ENCODE measurements around the gene NMUR1.

NMUR1 gene

DNA sequence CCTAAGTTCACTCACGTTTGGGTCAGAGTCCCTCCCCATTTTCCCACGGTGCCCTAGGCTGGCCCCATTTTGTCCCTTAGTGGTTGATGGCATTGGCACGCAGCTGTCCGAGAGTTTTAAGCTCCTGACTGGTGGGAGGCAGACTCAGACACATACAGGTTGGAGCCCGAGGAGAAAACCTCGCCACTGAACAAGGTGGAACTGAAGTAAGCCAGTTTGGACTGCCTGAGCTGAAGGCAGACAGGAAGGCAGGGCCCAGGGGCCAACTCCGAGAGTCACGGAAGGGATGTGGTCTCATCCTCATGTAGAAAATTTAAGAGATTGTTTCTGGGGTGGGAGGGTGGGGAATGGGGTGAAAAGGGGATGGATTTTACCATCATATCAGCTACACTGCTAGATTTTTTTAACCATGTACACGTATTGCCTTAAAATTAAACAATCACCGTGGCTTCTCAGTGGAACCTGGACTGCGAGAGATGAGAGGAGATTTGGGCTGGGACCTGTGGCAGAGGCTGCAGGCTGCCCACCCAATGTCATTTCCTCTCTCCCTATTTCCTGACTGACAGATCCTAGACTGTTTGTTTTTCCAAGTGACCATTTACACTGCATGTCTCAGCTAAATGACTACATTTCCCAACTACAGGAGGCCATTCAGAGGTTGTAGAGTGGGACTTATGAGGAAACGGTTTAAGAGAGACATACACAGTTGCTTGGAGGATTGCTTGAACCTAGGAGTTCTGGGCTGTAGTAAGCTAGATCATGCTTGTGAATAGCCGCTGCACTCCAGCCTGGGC is 19.4 kb upstream of the NMUR1 start:
- no peak for DNase-seq

DNA sequence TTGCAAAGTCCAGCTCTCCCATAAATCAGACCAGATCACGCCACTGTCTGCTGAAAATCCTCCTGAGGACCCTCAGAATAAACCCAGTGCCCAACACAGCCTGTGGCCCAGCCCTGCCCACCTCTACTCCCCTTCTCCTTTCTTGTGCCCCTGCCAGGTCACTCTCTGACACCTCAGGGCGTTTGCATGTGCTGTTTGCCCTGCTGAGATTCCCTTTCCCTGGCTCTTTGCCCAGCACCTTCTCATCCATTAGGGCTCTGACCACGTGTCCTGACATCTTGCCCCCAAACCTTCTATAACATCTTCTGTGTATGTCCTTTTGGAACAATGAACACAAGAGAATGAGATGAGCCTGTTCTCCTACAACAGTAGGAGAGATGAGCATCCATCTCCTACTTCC is 18.5 kb upstream of the NMUR1 start:
- DNase-seq, result no peak

- no peak for DNase-seq
Measured at GRCh38 chr2:231547315-231548110, 17.3 kb upstream of the NMUR1 start.

- DNase-seq, result no peak
Measured at GRCh38 chr2:231546014-231546715, 15.9 kb upstream of the NMUR1 start.

DNA sequence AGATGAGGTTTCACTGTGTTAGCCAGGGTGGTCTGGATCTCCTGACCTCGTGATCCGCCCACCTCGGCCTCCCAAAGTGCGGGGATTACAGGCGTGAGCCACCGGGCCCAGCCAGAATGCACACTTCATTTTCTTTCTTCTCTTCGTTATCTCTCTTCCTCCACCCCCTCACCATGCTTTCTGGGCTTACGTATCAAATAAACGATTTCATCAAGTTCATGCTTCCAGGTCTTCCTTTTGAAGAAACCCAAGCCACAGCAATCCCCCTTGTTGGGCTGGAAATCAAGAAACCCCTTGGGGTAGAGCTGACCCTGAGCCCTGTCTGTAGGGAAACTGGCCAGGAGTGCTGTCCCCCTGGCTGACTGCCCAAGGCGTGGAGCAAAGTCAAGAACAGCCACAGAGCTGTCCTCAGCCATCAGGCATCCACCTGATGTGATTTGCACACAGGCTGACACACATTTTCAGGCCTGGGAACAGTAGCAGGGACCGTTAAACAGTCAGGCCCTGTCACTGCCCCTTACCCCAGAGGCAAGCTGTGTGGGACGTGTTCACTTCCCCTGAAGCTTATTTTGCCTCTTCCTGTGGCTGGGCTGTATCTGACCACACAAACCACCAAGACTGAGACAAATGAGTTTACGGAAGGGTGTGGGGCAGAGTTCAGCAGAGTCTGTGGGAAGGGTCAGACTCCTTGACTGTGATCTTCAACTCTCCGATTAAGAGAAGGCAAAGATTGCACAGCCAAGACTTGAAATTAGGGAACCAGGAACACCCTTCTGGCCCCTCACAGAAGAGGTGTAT is 15.1 kb upstream of the NMUR1 start:
- peak; percentile 79 for DNase-seq

GRCh38 chr2:231542136-231542535 is 11.9 kb upstream of the NMUR1 start:
- DNase-seq, result no peak

GRCh38 chr2:231541645-231542044 is 11.4 kb upstream of the NMUR1 start:
- no peak for DNase-seq

- no peak for DNase-seq
Measured at GRCh38 chr2:231539991-231540390, 9.7 kb upstream of the NMUR1 start.

- no peak for DNase-seq
Measured at GRCh38 chr2:231535961-231536360, 5.7 kb upstream of the NMUR1 start.

DNA sequence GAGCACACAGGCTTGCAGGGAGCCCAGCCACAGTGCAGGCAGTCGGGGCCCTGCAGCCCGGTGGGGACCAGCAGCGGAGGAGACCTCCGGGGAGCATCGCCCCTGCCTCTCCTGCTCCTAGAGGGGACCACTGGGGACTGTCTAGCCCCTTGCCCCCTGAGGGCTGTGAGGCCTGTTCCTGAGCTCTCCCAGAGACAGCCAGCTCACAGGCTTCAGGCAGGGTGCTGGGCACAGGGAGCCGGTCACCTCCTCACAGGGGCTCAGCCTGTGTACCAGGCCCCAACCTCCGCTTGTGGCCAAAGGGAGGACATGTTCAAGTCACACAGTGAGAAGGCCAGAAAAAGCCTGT is 3.5 kb upstream of the NMUR1 start:
- no peak for DNase-seq

- DNase-seq, result no peak
Measured at GRCh38 chr2:231533086-231533776, 3.0 kb upstream of the NMUR1 start.

DNA sequence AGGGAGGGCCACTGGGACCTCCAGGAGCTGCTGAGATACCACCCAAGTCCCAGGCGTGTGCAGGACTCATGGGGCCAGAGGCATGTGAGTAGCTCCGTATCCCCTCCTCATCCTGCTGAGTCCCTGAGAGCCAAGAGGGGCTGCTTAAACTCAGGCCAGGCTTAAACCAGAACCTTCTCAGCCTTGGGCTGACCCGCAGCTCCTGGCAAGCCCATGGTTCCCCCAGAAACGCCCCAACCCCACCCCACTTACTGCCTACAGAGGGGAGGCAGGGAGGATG is 2.5 kb upstream of the NMUR1 start:
- no peak for DNase-seq

DNA sequence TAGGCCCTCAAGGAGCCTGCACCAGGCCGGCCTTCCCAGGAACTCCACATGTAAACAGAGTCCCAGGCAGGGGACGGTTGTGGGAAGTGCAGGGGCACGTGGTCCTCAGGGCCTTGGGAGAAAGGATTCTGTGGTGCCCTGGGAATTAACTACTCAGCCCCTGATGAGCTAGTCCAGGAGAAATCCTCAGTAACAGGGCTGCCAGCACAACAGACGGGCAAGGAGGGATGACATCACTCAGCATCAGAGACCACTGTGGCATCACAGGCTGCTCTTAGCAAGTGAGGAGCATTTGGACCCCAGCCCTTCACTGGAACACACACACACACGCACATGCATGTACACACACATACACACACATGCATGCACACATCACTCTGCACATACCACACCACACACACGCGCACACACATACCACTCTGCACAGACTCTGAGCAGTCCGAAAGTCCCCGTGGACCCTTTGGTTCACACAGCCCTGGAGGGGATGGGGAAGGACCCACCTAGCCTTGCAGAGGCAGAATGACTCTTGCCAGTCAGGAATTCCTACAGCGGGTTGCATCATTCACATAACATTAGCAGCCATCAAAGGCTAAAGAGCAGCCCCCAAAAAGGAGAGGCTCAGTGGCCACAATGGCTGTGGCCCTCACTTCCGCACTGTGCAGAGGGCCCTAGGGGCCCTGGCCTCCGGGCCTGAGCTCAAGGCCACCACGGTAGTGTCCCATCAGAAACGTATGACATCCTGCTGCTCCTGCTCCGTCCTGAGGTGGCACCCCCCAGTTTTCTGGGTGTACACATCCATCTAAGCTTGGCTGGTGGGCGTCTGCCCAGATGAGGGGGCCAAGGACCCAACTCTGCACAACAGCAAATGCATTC is 1.9 kb upstream of the NMUR1 start:
- DNase-seq, result no peak

- no peak for DNase-seq
Measured at GRCh38 chr2:231531466-231531865, 1.2 kb upstream of the NMUR1 start.

- peak; percentile 58 for DNase-seq
Measured at GRCh38 chr2:231528636-231529030, 1.6 kb downstream of the NMUR1 start.

DNA sequence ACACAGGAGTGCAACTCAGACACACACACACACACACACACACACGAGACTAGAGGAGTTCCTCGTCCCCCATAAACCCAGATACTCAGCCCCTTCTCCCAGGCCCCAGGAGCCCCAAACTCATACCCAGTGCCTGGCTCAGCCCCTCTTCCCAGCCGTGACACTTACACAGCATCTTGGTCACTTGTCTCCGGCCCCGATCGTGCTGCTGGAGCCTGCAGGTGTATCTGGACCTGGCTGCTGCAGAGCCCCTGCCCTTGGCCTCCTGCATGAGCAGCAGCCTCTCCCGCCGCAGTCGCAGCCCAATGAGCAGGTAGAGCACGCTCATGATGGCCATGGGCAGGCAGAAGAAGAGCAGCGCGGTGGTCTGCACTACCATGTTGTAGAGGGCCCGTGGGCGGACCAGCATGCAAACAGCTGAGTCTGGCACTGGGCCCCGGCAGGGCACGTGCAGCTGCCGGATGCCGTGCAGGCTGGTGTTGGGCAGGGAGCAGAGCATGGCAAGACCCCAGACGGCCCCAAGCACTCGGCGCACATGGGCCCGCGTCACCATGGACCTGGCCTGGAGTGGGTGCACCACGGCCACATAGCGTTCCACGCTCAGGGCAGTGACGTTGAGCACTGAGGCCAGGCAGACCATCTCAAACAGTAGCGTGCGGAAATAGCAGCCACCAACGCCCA is 2.1 kb downstream of the NMUR1 start:
- DNase-seq, result peak; percentile 61

DNA sequence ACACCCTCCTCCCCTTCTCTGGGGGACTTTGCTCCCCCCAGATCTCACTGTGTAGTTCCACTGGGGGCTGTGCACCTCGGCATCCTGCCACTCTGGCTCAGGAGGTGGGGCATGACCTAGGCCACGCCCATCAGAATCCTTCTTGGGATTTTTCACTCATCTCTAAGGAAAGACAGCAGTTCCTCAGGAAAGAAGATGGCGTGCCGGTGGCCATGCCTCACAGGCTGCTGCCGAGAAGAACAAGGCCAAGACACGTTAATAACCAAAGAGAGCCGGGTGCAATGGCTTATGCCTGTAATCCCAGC is 3.2 kb downstream of the NMUR1 start:
- no peak for DNase-seq

DNA sequence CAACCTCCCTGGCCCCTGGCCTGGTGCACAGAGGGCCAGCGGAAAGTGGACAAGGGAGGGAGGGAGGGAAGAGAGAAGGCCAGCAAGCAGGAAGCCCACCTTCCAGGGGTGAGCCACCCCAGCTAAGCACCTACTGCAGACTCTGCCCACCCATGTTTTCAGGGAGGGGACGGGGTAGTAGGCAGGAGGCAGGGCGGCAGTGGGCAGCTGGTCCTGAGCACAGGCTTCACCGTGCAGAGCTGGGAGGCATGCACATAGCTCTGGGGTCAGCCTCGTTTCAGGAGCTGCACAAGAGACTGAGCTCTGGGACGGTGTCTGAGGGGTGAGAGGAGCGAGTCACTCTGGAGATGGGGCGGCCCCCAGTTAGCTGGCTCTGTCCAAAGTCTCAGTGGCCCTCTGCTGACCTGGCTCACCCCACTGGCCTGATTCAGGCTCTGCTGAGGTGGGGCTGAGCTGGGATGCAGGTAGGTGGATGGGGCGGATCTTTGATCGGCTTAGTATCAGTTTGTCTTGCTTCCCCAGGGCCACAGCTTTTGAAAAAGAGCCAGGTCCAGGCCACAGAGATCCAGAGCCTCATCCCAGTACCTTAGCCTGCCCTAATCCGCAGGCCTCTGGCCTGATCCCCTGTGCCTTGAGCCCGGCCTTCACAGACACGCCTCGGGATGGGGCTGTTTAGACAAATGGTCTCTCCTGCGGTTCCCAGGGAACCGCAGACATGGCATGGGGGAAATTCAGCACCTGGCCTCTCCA is 3.7 kb downstream of the NMUR1 start:
- DNase-seq, result peak; percentile 56

DNA sequence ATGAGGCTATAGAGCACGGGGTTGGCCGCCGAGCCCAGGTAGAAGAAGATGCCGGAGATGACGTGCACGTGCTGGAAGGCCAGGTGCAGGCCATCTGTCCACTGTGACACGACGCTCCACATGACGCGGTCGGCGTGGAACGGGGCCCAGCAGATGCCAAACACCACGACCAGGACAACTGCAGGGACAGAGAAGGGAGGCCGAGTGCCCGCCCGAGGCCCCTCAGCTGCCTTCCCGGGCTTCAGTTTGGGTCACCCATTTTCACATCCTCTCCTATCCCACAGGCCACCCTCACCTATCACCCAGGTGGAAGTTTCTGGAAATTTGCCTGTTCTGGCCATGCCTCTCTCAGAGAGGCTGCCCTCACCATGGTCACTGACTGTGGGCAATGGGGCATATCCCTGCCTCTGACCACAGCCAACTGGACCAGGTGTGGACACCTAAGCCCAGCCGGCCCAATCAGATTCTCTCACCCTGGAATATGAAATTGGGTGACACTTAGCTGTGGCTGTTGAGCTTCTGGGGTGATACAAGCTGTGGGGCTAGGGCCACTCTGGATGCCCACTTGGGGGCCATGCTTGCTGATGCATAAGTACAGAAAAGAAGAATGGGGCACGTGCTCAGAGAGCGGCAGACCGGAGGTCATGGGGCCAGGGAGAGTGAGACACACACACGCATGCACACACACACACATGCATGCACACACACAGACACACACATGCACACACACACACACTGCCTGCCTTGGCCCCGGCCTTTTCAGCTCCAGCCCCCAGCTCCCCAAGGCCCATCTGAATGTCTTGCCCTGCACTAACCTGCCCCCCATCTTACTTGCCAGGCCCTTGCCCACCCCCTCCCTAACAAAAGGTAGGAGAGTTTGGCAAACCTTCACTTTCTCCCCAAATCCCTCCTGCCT is 4.7 kb downstream of the NMUR1 start:
- peak; percentile 47 for DNase-seq
